ENCODE results near the gene HSPA4.

Gene HSPA4

GRCh38 chr5:133117166-133117911 is 65.5 kb downstream of the HSPA4 start:
- TF ChIP-seq, protein P1, sequence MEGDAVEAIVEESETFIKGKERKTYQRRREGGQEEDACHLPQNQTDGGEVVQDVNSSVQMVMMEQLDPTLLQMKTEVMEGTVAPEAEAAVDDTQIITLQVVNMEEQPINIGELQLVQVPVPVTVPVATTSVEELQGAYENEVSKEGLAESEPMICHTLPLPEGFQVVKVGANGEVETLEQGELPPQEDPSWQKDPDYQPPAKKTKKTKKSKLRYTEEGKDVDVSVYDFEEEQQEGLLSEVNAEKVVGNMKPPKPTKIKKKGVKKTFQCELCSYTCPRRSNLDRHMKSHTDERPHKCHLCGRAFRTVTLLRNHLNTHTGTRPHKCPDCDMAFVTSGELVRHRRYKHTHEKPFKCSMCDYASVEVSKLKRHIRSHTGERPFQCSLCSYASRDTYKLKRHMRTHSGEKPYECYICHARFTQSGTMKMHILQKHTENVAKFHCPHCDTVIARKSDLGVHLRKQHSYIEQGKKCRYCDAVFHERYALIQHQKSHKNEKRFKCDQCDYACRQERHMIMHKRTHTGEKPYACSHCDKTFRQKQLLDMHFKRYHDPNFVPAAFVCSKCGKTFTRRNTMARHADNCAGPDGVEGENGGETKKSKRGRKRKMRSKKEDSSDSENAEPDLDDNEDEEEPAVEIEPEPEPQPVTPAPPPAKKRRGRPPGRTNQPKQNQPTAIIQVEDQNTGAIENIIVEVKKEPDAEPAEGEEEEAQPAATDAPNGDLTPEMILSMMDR (IDR thresholded peaks at IDR 0.05; ENCODE audit: low read length, missing control alignments), result no peak
- no peak overlapping the region for H3K4me3 ChIP-seq (replicated peaks; ENCODE audit: low read depth, low read length)
- DNase-seq (ENCODE audit: low read depth), result no peak

- DNase-seq (ENCODE audit: low read depth), result no peak
- H3K4me3 ChIP-seq (replicated peaks; ENCODE audit: low read depth, low read length), result no peak overlapping the region
- TF ChIP-seq, protein P1 (IDR thresholded peaks at IDR 0.05; ENCODE audit: low read length, missing control alignments), result no peak
Measured at GRCh38 chr5:133117912-133118445, 66.2 kb downstream of the HSPA4 start.

DNA sequence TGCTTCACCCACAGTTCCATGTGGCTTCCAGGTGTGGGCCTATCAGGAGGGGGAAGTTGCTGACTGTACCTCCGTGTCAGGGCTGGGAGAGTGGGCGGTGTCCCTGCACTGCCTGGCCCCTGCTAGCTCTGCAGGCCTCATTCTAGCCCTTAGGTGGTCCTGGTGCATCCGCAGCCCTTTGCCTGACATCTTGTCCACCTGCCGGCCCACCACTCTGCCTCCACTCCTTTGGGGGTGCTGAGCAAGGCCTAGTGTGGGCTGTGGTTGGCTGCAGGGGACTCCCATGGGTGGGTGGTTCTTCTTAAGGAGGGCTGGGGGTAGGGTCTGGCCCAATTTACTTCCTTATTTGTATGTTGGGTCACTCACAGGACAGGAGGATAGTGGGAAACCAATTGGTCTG is 66.9 kb downstream of the HSPA4 start:
- no peak overlapping the region for H3K4me3 ChIP-seq (replicated peaks; ENCODE audit: low read depth, low read length)
- TF ChIP-seq, protein P1 (IDR thresholded peaks at IDR 0.05; ENCODE audit: low read length, missing control alignments), result no peak
- no peak for DNase-seq (ENCODE audit: low read depth)

GRCh38 chr5:133119233-133119711 is 67.5 kb downstream of the HSPA4 start:
- DNase-seq (ENCODE audit: low read depth), result no peak
- H3K4me3 ChIP-seq (replicated peaks; ENCODE audit: low read depth, low read length), result no peak overlapping the region
- TF ChIP-seq, protein P1 (IDR thresholded peaks at IDR 0.05; ENCODE audit: low read length, missing control alignments), result no peak

DNA sequence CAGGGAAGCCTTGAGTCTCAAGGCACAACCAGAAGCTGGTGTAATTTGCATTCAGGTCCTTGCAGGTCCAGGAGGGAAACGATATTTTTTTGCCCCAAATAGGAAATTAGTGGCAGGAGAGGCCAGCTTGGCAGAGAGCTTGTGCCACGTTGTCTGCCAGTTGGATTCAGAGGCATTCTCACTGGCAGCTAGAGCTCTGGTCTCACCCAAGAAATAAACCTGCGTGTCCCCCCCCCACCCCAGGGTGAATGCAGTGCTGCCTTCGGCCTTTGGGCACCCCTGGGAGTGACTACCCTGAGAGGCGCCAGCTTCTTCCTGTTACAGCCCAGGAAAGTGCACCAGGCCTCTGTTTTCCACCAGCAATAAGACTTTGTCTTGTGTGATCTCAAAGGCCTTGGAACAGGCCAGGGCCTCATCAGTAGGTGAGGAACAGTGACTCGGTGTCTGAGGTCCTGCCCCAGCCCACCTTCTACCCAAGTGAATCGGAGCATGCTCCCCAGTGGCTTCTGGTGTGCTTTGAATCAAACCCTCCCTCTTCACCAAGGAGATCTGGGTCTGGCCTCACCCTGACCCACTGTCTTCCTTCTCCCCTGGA is 68.4 kb downstream of the HSPA4 start:
- TF ChIP-seq, protein P1 (IDR thresholded peaks at IDR 0.05; ENCODE audit: low read length, missing control alignments), result no peak
- DNase-seq (ENCODE audit: low read depth), result no peak
- no peak overlapping the region for H3K4me3 ChIP-seq (replicated peaks; ENCODE audit: low read depth, low read length)

DNA sequence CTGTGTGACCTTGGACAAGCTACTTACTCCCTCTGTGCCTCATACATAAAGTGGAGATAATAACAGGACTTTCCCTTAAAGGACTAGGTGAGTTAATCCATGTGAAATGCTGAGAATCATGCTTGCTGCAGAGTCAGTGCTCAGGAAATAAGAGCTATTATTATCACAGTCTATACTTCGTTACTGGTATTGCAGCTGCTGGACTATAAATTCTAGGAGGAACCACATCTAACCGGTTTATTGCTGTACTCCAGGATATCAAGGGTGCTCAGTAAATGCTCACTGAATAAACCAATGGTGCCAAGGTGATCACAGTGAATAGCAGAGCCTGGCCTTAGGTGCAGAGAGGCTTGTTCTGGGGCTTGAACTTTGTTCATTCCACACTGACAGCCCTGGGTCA is 69.3 kb downstream of the HSPA4 start:
- no peak overlapping the region for H3K4me3 ChIP-seq (replicated peaks; ENCODE audit: low read depth, low read length)
- TF ChIP-seq, protein P1 (IDR thresholded peaks at IDR 0.05; ENCODE audit: low read length, missing control alignments), result no peak
- no peak for DNase-seq (ENCODE audit: low read depth)

Measured in fibroblast of pulmonary artery (primary cell).